BE2C (cell line): ENCODE results near the gene RPH3AL.

ENCODE experiments used
- DNase-seq: peaks from one replicate; pipeline ENCODE4 v3.0.0-alpha.2; 2020
- H3K27me3 ChIP-seq: fragments of 250-450 bp; sonication (Bioruptor Pico); 2 replicates; pipeline ENCODE4 v1.5.1; 2020; ENCODE audit warnings: mild to moderate bottlenecking
- H3K36me3 ChIP-seq: fragments of 250-450 bp; sonication (Bioruptor Pico); 2 replicates; pipeline ENCODE4 v1.5.1; 2020; ENCODE audit warnings: mild to moderate bottlenecking
- H3K4me1 ChIP-seq: fragments of 250-450 bp; sonication (Bioruptor Pico); 2 replicates; pipeline ENCODE4 v1.5.1; 2020
- H3K4me3 ChIP-seq: 2 replicates; pipeline ENCODE4 v1.5.1; 2011; ENCODE audit warnings: low read depth, low read length
- H3K9me3 ChIP-seq: fragments of 250-450 bp; sonication (Bioruptor Pico); 2 replicates; pipeline ENCODE4 v1.5.1; 2020
- CTCF ChIP-seq: IDR thresholded peaks from 2 replicates; pipeline ENCODE4 v1.5.1; 2012; ENCODE audit warnings: mild to moderate bottlenecking, low read depth, low read length

Gene RPH3AL

DNA sequence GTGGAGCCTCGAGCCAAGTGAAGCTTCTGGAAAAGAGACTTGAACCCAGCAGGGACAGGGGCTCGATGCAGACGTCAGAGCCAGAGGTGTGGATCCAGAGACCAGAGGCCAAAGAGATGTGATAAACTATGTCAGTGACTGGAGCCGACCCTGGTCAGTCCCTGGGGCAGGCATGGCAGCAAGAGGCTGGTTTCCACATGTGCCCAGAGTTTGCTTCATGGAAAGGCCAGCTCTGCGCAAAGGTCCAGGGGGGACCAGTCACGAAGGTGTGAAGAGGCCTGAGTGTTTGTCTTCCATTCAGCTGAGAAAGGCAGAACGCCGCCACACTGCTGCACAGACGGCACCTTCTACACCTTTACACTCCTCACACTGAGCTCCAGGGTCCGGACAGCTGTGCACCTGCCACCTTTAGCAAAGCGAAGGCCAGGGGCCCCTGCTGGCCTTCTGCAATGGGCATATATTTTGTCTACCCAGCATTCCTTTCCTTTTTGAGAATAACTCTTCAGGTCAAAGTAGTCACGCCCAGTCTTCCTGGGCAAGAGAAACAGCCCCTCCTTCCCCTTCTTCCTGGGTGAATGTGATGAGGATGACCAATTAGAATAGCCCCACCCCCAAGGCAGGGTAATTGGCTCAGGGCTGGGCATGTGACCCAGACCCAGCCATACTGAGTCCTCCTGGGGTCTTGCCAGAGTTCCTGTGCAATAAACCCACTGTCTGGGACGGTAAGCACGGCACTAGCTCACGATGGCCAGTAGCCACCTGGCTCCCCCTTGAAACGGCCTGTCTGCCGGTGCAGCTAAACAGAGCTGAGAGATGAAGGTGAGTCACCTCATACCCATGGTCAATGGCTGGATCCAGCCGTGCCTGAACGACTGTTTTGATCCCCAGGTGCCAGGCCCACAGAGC lies 2.3 kb upstream of the RPH3AL start:
- TF ChIP-seq CTCF = no peak
- no peak for DNase-seq
- no peaks in the 10 kb centered on the region for H3K27me3 ChIP-seq

DNA sequence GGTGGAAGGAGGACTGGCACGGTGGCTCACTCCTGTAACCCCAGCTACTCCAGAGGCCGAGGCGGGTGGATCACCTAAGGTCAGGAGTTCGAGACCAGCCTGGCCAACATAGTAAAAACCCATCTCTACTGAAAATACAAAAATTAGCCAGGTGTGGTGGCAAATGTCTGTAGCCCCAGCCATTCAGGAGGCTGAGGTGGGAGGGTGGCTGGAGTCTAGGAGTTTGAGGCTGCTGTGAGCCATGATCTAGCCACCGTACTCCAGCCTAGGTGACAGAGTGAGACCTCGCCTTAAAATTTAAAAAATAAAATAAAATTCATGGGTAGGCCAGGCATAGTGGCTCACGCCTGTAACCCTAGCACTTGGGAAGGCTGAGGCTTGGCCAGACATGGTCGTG lies 1.2 kb upstream of the RPH3AL start:
- H3K4me3 ChIP-seq = no peak overlapping the region
- H3K9me3 ChIP-seq = no peaks in the 10 kb centered on the region
- no peaks in the 10 kb centered on the region for H3K36me3 ChIP-seq
- H3K4me1 ChIP-seq = no peaks in the 10 kb centered on the region
- no peak for TF ChIP-seq CTCF
- H3K27me3 ChIP-seq = no peaks in the 10 kb centered on the region
- DNase-seq = no peak

More for the DNA sequence above, 2.3 kb upstream of the RPH3AL start:
- H3K36me3 ChIP-seq = no peaks in the 10 kb centered on the region
- H3K9me3 ChIP-seq = no peaks in the 10 kb centered on the region
- H3K4me3 ChIP-seq = no peak overlapping the region
- no peaks in the 10 kb centered on the region for H3K4me1 ChIP-seq

- H3K27me3 ChIP-seq = no peaks in the 10 kb centered on the region
- H3K4me1 ChIP-seq = no peaks in the 10 kb centered on the region
- TF ChIP-seq CTCF = no peak
Observed at GRCh38 chr17:353213-353837, 718 bp upstream of the RPH3AL start.

GRCh38 chr17:351875-352420 lies 659 bp downstream of the RPH3AL start:
- Histone ChIP-seq H3K4me3 (no peak overlapping the region), H3K9me3 (no peaks in the 10 kb centered on the region), H3K36me3 (no peaks in the 10 kb centered on the region), H3K27me3 (no peaks in the 10 kb centered on the region), H3K4me1 (no peaks in the 10 kb centered on the region)
- TF ChIP-seq CTCF = no peak
- no peak for DNase-seq

More at GRCh38 chr17:353213-353837, 718 bp upstream of the RPH3AL start:
- no peak for DNase-seq
- Histone ChIP-seq H3K36me3 (no peaks in the 10 kb centered on the region), H3K4me3 (no peak overlapping the region), H3K9me3 (no peaks in the 10 kb centered on the region)

- Histone ChIP-seq H3K9me3 (no peaks in the 10 kb centered on the region), H3K27me3 (no peaks in the 10 kb centered on the region), H3K4me3 (no peak overlapping the region), H3K4me1 (no peaks in the 10 kb centered on the region), H3K36me3 (no peaks in the 10 kb centered on the region)
- no peak for TF ChIP-seq CTCF
- DNase-seq = no peak
Observed at GRCh38 chr17:351449-351738, 1.2 kb downstream of the RPH3AL start.
